WTC11 (cell line): ENCODE measurements around the gene TMEM115. TPM values are rescaled to one million over a fixed set of nuclear protein-coding genes. Genes with fewer than 3 reads are reported as not detected.
A peak's percentile ranks its signal among the peaks of the same experiment; 100 is the strongest.

ENCODE experiments used
- AR ChIP-seq: fragments of 250-450 bp; sonication (Bioruptor Pico); IDR thresholded peaks from 2 replicates; pipeline ENCODE4 v1.9.0; 2021; ENCODE audit warnings: mild to moderate bottlenecking
- CDX4 ChIP-seq: fragments of 250-450 bp; sonication (Bioruptor Pico); IDR thresholded peaks from 2 replicates; pipeline ENCODE4 v1.9.0; 2021; ENCODE audit warnings: moderate library complexity, mild to moderate bottlenecking, inconsistent platforms, borderline replicate concordance
- CTCF ChIP-seq: fragments of 200-600 bp; IDR thresholded peaks from 2 replicates; pipeline ENCODE4 v1.8.0; 2022; ENCODE audit warnings: antibody characterized with exemption
- ELF4 ChIP-seq: sonication (generic); formaldehyde crosslinking; IDR thresholded peaks from 2 replicates; pipeline ENCODE4 v1.8.1; 2022; ENCODE audit warnings: low read depth, mild to moderate bottlenecking, moderate library complexity, missing genetic modification reagents
- ERG ChIP-seq: fragments of 250-450 bp; sonication (Bioruptor Pico); IDR thresholded peaks from 2 replicates; pipeline ENCODE4 v1.8.0; 2021; ENCODE audit warnings: mild to moderate bottlenecking
- FOXP1 ChIP-seq: sonication (generic); formaldehyde crosslinking; IDR thresholded peaks from 2 replicates; pipeline ENCODE4 v1.8.0; 2022; ENCODE audit warnings: missing genetic modification reagents, mild to moderate bottlenecking, moderate library complexity, borderline replicate concordance
- GABPB1 ChIP-seq: sonication (generic); formaldehyde crosslinking; IDR thresholded peaks from 2 replicates; pipeline ENCODE4 v1.8.1; 2023; ENCODE audit warnings: mild to moderate bottlenecking, missing genetic modification reagents
- GTF2I ChIP-seq: fragments of 250-450 bp; sonication (Bioruptor Pico); conservative IDR thresholded peaks from 2 replicates; pipeline ENCODE4 v1.4.0; 2021; ENCODE audit warnings: mild to moderate bottlenecking
- HMGA2 ChIP-seq: fragments of 250-450 bp; sonication (Bioruptor Pico); IDR thresholded peaks from 2 replicates; pipeline ENCODE4 v1.4.0; 2021; ENCODE audit warnings: mild to moderate bottlenecking, moderate library complexity
- JAZF1 ChIP-seq: fragments of 250-450 bp; sonication (Bioruptor Pico); IDR thresholded peaks from 2 replicates; pipeline ENCODE4 v1.9.0; 2021; ENCODE audit warnings: moderate library complexity, mild to moderate bottlenecking, inconsistent platforms
- KAT7 ChIP-seq: sonication (generic); formaldehyde crosslinking; IDR thresholded peaks from 2 replicates; pipeline ENCODE4 v1.8.1; 2023; ENCODE audit warnings: missing genetic modification reagents, mild to moderate bottlenecking, borderline replicate concordance
- MLX ChIP-seq: sonication (generic); formaldehyde crosslinking; IDR thresholded peaks from 2 replicates; pipeline ENCODE4 v1.8.1; 2023; ENCODE audit warnings: mild to moderate bottlenecking, missing genetic modification reagents, moderate library complexity
- MXD4 ChIP-seq: fragments of 250-450 bp; sonication (Bioruptor Pico); IDR thresholded peaks from 2 replicates; pipeline ENCODE4 v1.8.0; 2021; ENCODE audit warnings: mild to moderate bottlenecking, moderate library complexity, borderline replicate concordance
- NFATC4 ChIP-seq: fragments of 250-450 bp; sonication (Bioruptor Pico); IDR thresholded peaks from 2 replicates; pipeline ENCODE4 v1.9.0; 2021; ENCODE audit warnings: mild to moderate bottlenecking
- NFYB ChIP-seq: sonication (generic); formaldehyde crosslinking; conservative IDR thresholded peaks from 2 replicates; pipeline ENCODE4 v1.8.0; 2022; ENCODE audit warnings: low read depth, missing genetic modification reagents
- PREB ChIP-seq: sonication (generic); formaldehyde crosslinking; IDR thresholded peaks from 2 replicates; pipeline ENCODE4 v1.8.1; 2022; ENCODE audit warnings: mild to moderate bottlenecking, missing genetic modification reagents, moderate library complexity, borderline replicate concordance
- RELA ChIP-seq: sonication (generic); formaldehyde crosslinking; IDR thresholded peaks from 2 replicates; pipeline ENCODE4 v1.8.1; 2022; ENCODE audit warnings: missing genetic modification reagents, mild to moderate bottlenecking, borderline replicate concordance
- SMAD3 ChIP-seq: sonication (generic); formaldehyde crosslinking; IDR thresholded peaks from 2 replicates; pipeline ENCODE4 v1.8.0; 2022; ENCODE audit warnings: missing genetic modification reagents, mild to moderate bottlenecking, borderline replicate concordance
- SP1 ChIP-seq: sonication (generic); formaldehyde crosslinking; conservative IDR thresholded peaks from 2 replicates; pipeline ENCODE4 v1.8.1; 2022; ENCODE audit warnings: missing genetic modification reagents
- USF1 ChIP-seq: sonication (generic); formaldehyde crosslinking; IDR thresholded peaks from 2 replicates; pipeline ENCODE4 v1.8.0; 2022; ENCODE audit warnings: mild to moderate bottlenecking, missing genetic modification reagents
- ZNF232 ChIP-seq: sonication (generic); formaldehyde crosslinking; IDR thresholded peaks from 2 replicates; pipeline ENCODE4 v1.8.0; 2022; ENCODE audit warnings: mild to moderate bottlenecking, missing genetic modification reagents
- ZNF263 ChIP-seq: sonication (generic); formaldehyde crosslinking; IDR thresholded peaks from 2 replicates; pipeline ENCODE4 v1.8.1; 2022; ENCODE audit warnings: low read depth, mild to moderate bottlenecking, moderate library complexity, missing genetic modification reagents
- ZNF423 ChIP-seq: fragments of 250-450 bp; sonication (Bioruptor Pico); IDR thresholded peaks from 2 replicates; pipeline ENCODE4 v2.1.2; 2022; ENCODE audit warnings: mild to moderate bottlenecking, moderate library complexity
- ZNF425 ChIP-seq: fragments of 250-450 bp; sonication (Bioruptor Pico); conservative IDR thresholded peaks from 2 replicates; pipeline ENCODE4 v1.9.0; 2021; ENCODE audit warnings: mild to moderate bottlenecking
- ZNF671 ChIP-seq: fragments of 250-450 bp; sonication (Bioruptor Pico); IDR thresholded peaks from 2 replicates; pipeline ENCODE4 v1.8.0; 2021; ENCODE audit warnings: mild to moderate bottlenecking
- ZSCAN18 ChIP-seq: fragments of 250-450 bp; sonication (Bioruptor Pico); IDR thresholded peaks from 2 replicates; pipeline ENCODE4 v2.1.2; 2022; ENCODE audit warnings: mild to moderate bottlenecking, moderate library complexity
- total RNA-seq: library from RNA; stranded (reverse); gene quantifications from 3 replicates; pipeline ENCODE4 v1.2.3, GENCODE V29; 2021

TMEM115 gene
- total RNA-seq, 1 experiment from 2014 or later, result 30.0 TPM

GRCh38 chr3:50321336-50322114, 37.8 kb downstream of the TMEM115 start (continued):
- TF ChIP-seq ERG (CRISPR knock-in tag), result no peak
- TF ChIP-seq FOXP1 (CRISPR knock-in tag), result peak; percentile 15; the same call in 1 of the 2 replicates
- TF ChIP-seq GABPB1 (CRISPR knock-in tag), result no peak
- TF ChIP-seq HMGA2, result no peak
- TF ChIP-seq ZNF232 (CRISPR knock-in tag), result no peak
- TF ChIP-seq SMAD3 (CRISPR knock-in tag), result peak; percentile 73; the same call in 1 of the 2 replicates
- no peak for TF ChIP-seq RELA (CRISPR knock-in tag)
- TF ChIP-seq MLX (CRISPR knock-in tag), result no peak
- no peak for TF ChIP-seq JAZF1 (CRISPR knock-in tag)
- no peak for TF ChIP-seq ZNF423 (CRISPR knock-in tag)
- no peak for TF ChIP-seq ELF4 (CRISPR knock-in tag)
- no peak for TF ChIP-seq NFYB (CRISPR knock-in tag)
- no peak for TF ChIP-seq NFATC4 (CRISPR knock-in tag)
- peak; percentile 56; the same call in 1 of the 2 replicates for TF ChIP-seq CTCF
- no peak for TF ChIP-seq ZSCAN18 (CRISPR knock-in tag)
- no peak for TF ChIP-seq GTF2I
- no peak for TF ChIP-seq ZNF425 (CRISPR knock-in tag)
- TF ChIP-seq AR, result no peak
- no peak for TF ChIP-seq PREB
- 0 out of 2 replicates have a peak, but pooled peaks have one; percentile 10 for TF ChIP-seq ZNF263
- TF ChIP-seq SP1 (CRISPR knock-in tag), result peak; percentile 88
- TF ChIP-seq KAT7, result peak; percentile 42; the same call in 1 of the 2 replicates
- TF ChIP-seq USF1 (CRISPR knock-in tag), result no peak
- no peak for TF ChIP-seq MXD4 (CRISPR knock-in tag)
- no peak for TF ChIP-seq CDX4 (CRISPR knock-in tag)
- 0 out of 2 replicates have a peak, but pooled peaks have one; percentile 70 for TF ChIP-seq ZNF671 (CRISPR knock-in tag)
